ENCODE results near the gene PIK3CA. TPM values are rescaled to one million over a fixed set of nuclear protein-coding genes. Genes with fewer than 3 reads are reported as not detected.

Gene PIK3CA
- total RNA-seq, 1 donor = 34.7 TPM

- Histone ChIP-seq H2AFZ (ENCODE audit: low read length) (no peak overlapping the region), H3K27ac (ENCODE audit: low read depth, low read length) (no peak overlapping the region), H3K36me3 (ENCODE audit: insufficient read depth, low read length) (no peaks in the 10 kb centered on the region), H4K20me1 (ENCODE audit: insufficient read depth, low read length) (peaks cover 39% of the 10 kb centered on the region), H3K79me2 (ENCODE audit: insufficient read depth, low read length) (peaks cover 99% of the 10 kb centered on the region), H3K4me1 (ENCODE audit: insufficient read depth, low read length) (no peaks in the 10 kb centered on the region), H3K4me3 (ENCODE audit: insufficient read depth, low read length) (no peak overlapping the region), H3K4me2 (ENCODE audit: insufficient read depth, low read length) (no peak overlapping the region), H3K27me3 (ENCODE audit: insufficient read depth, low read length) (no peaks in the 10 kb centered on the region), H3K9me3 (ENCODE audit: low read depth, low read length) (no peaks in the 10 kb centered on the region)
- DNase-seq (ENCODE audit: insufficient read length, low spot score, missing footprints) = peak; percentile 49
- TF ChIP-seq, protein P1, sequence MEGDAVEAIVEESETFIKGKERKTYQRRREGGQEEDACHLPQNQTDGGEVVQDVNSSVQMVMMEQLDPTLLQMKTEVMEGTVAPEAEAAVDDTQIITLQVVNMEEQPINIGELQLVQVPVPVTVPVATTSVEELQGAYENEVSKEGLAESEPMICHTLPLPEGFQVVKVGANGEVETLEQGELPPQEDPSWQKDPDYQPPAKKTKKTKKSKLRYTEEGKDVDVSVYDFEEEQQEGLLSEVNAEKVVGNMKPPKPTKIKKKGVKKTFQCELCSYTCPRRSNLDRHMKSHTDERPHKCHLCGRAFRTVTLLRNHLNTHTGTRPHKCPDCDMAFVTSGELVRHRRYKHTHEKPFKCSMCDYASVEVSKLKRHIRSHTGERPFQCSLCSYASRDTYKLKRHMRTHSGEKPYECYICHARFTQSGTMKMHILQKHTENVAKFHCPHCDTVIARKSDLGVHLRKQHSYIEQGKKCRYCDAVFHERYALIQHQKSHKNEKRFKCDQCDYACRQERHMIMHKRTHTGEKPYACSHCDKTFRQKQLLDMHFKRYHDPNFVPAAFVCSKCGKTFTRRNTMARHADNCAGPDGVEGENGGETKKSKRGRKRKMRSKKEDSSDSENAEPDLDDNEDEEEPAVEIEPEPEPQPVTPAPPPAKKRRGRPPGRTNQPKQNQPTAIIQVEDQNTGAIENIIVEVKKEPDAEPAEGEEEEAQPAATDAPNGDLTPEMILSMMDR (IDR thresholded peaks at IDR 0.05; ENCODE audit: extremely low read depth, low read depth, low read length) = no peak
Measured at GRCh38 chr3:179156170-179156569, 8.0 kb downstream of the PIK3CA start.

DNA sequence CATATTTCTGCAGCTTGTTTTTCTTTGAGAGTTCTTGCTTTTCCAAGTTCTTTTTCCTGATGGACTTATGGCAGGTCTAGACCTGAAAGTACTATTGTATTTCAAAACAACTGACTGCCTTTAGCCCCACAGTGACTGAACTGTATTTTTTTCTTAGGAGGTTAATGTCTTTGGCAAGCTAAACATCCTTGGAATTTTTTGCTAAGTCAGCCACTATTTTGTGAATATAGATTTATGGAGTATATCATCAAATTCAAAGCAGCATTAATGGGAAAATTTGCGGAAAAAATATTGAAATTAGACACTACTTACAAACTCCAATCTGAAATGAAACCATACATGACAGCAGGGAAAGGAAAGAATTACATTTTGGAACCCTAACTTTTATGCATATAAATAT is 8.6 kb downstream of the PIK3CA start:
- H3K27ac ChIP-seq (ENCODE audit: low read depth, low read length) = no peak overlapping the region
- H4K20me1 ChIP-seq (ENCODE audit: insufficient read depth, low read length) = peaks cover 33% of the 10 kb centered on the region
- TF ChIP-seq, protein P1 (IDR thresholded peaks at IDR 0.05; ENCODE audit: extremely low read depth, low read depth, low read length) = no peak

DNA sequence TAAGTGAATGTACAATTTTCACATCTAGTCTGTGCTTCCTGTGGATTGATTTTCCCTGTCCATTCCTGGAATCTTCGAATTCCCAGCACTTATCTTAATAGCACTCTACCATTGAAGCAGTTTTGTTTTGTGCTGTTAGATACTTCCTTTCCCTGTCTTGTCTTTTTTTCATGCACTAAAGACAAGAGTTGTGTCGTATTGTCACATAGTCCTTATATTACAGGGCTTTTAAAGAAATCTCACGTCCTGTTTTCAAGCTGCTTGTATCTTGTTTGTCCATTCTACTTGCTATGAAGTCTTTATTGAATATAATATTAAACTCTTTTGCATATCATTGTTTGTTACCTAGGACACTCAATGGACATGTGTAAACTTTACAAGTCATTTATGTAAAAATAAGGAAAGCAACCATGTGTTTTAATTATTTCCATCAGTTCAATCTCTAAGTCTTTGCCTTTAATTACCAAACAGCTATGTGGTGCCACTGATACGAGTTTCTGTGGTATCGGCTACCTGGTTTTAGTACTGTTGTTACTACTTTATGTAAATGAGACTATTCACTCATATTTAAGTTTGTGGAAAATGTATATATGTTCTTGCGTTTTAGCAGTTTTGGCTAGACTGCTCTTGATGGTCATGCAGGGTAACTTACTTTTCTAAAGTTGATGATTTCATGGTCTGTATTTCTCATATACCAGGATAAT is 10.3 kb downstream of the PIK3CA start:
- no peak overlapping the region for H3K4me2 ChIP-seq (ENCODE audit: insufficient read depth, low read length)
- H3K4me1 ChIP-seq (ENCODE audit: insufficient read depth, low read length) = no peaks in the 10 kb centered on the region
- peaks cover 18% of the 10 kb centered on the region for H4K20me1 ChIP-seq (ENCODE audit: insufficient read depth, low read length)
- TF ChIP-seq, protein P1 (IDR thresholded peaks at IDR 0.05; ENCODE audit: extremely low read depth, low read depth, low read length) = no peak
- H3K27me3 ChIP-seq (ENCODE audit: insufficient read depth, low read length) = no peaks in the 10 kb centered on the region
- DNase-seq (ENCODE audit: insufficient read length, low spot score, missing footprints) = no peak
- H3K9me3 ChIP-seq (ENCODE audit: low read depth, low read length) = no peaks in the 10 kb centered on the region
- H2AFZ ChIP-seq (ENCODE audit: low read length) = no peak overlapping the region
- no peak overlapping the region for H3K27ac ChIP-seq (ENCODE audit: low read depth, low read length)
- H3K4me3 ChIP-seq (ENCODE audit: insufficient read depth, low read length) = no peak overlapping the region
- H3K36me3 ChIP-seq (ENCODE audit: insufficient read depth, low read length) = no peaks in the 10 kb centered on the region
- H3K79me2 ChIP-seq (ENCODE audit: insufficient read depth, low read length) = peaks cover 88% of the 10 kb centered on the region

More for the DNA sequence above, 8.6 kb downstream of the PIK3CA start:
- Histone ChIP-seq H3K9me3 (ENCODE audit: low read depth, low read length) (no peaks in the 10 kb centered on the region), H3K4me3 (ENCODE audit: insufficient read depth, low read length) (no peak overlapping the region), H3K79me2 (ENCODE audit: insufficient read depth, low read length) (peaks cover 94% of the 10 kb centered on the region), H3K36me3 (ENCODE audit: insufficient read depth, low read length) (no peaks in the 10 kb centered on the region), H3K4me1 (ENCODE audit: insufficient read depth, low read length) (no peaks in the 10 kb centered on the region), H3K27me3 (ENCODE audit: insufficient read depth, low read length) (no peaks in the 10 kb centered on the region), H3K4me2 (ENCODE audit: insufficient read depth, low read length) (no peak overlapping the region), H2AFZ (ENCODE audit: low read length) (no peak overlapping the region)
- DNase-seq (ENCODE audit: insufficient read length, low spot score, missing footprints) = no peak

DNA sequence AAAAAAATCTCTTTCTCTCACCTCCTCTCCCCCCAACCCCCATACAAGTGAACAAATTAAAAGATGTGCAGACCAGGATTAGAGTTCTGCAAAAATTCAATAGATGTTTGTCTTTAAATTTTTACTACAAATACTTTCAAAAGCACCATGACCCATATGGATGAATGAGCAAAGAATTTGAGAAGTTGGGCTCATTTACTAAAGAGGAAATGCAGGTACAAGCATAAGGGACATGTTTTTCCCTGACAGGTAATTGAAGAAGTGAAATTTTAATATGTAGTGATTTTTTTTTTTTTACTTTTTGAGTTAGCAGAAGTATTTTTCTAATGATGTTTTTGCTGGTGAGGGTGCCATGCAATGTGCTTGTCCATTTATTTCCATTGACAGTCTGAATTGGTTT is 15.3 kb downstream of the PIK3CA start:
- Histone ChIP-seq H3K4me3 (ENCODE audit: insufficient read depth, low read length) (no peak overlapping the region), H3K9me3 (ENCODE audit: low read depth, low read length) (no peaks in the 10 kb centered on the region), H3K4me2 (ENCODE audit: insufficient read depth, low read length) (no peak overlapping the region), H3K36me3 (ENCODE audit: insufficient read depth, low read length) (no peaks in the 10 kb centered on the region), H3K27ac (ENCODE audit: low read depth, low read length) (no peak overlapping the region), H2AFZ (ENCODE audit: low read length) (no peak overlapping the region), H3K79me2 (ENCODE audit: insufficient read depth, low read length) (peaks cover 80% of the 10 kb centered on the region), H3K27me3 (ENCODE audit: insufficient read depth, low read length) (no peaks in the 10 kb centered on the region), H4K20me1 (ENCODE audit: insufficient read depth, low read length) (peaks cover 26% of the 10 kb centered on the region), H3K4me1 (ENCODE audit: insufficient read depth, low read length) (no peaks in the 10 kb centered on the region)
- no peak for DNase-seq (ENCODE audit: insufficient read length, low spot score, missing footprints)
- TF ChIP-seq, protein P1 (IDR thresholded peaks at IDR 0.05; ENCODE audit: extremely low read depth, low read depth, low read length) = no peak
